ENCODE measurements around the gene VAMP2.
"Not testable (repeated sequence)": the region's sequence is repeated elsewhere in the genome, so short reads cannot be mapped to it uniquely, and the experiment has no call there.

The VAMP2 gene

GRCh38 chr17:8176197-8176940 is 13.6 kb upstream of the VAMP2 start, which contains the start of gene TMEM107:
Gene TMEM107 (minus strand): TSS chr17:8176380. CDS start chr17:8176286, 94 bp downstream.
- peak; percentile 65 for DNase-seq (ENCODE audit: low spot score)

GRCh38 chr17:8175795-8176196 is 13.0 kb upstream of the VAMP2 start:
- no peak for DNase-seq (ENCODE audit: low spot score)

GRCh38 chr17:8173871-8174322 is 11.1 kb upstream of the VAMP2 start:
- no peak for DNase-seq (ENCODE audit: low spot score)

GRCh38 chr17:8173056-8173870 is 10.5 kb upstream of the VAMP2 start:
- peak; percentile 94 for DNase-seq (ENCODE audit: low spot score)

GRCh38 chr17:8170186-8170585 is 7.4 kb upstream of the VAMP2 start:
- DNase-seq (ENCODE audit: low spot score) = not testable (repeated sequence)

GRCh38 chr17:8167526-8167925 is 4.8 kb upstream of the VAMP2 start:
- peak; percentile 48 for DNase-seq (ENCODE audit: low spot score)

GRCh38 chr17:8166731-8167130 is 4.0 kb upstream of the VAMP2 start:
- no peak for DNase-seq (ENCODE audit: low spot score)

- DNase-seq (ENCODE audit: low spot score) = no peak
Measured at GRCh38 chr17:8164815-8165131, 2.0 kb upstream of the VAMP2 start.

GRCh38 chr17:8163978-8164814 is 1.4 kb upstream of the VAMP2 start:
- no peak for DNase-seq (ENCODE audit: low spot score)

- DNase-seq (ENCODE audit: low spot score) = no peak
Measured at GRCh38 chr17:8162997-8163977, 539 bp upstream of the VAMP2 start.

- DNase-seq (ENCODE audit: low spot score) = no peak
Measured at GRCh38 chr17:8161289-8162232, 1.2 kb downstream of the VAMP2 start.

- DNase-seq (ENCODE audit: low spot score) = no peak
Measured at GRCh38 chr17:8160741-8161221, 2.0 kb downstream of the VAMP2 start.

GRCh38 chr17:8160224-8160577 is 2.5 kb downstream of the VAMP2 start:
- DNase-seq (ENCODE audit: low spot score) = no peak

GRCh38 chr17:8159459-8160223 is 3.1 kb downstream of the VAMP2 start:
- no peak for DNase-seq (ENCODE audit: low spot score)

GRCh38 chr17:8159032-8159400 is 3.7 kb downstream of the VAMP2 start:
- no peak for DNase-seq (ENCODE audit: low spot score)

GRCh38 chr17:8158267-8159031 is 4.3 kb downstream of the VAMP2 start:
- peak; percentile 84 for DNase-seq (ENCODE audit: low spot score)

GRCh38 chr17:8156246-8156992 is 6.3 kb downstream of the VAMP2 start:
- DNase-seq (ENCODE audit: low spot score) = peak; percentile 100

- no peak for DNase-seq (ENCODE audit: low spot score)
Measured at GRCh38 chr17:8155996-8156245, 6.8 kb downstream of the VAMP2 start.
